GM20000 (cell line): ENCODE data around the gene U2AF2.

Experiments
- DNase-seq: peaks from one replicate; pipeline ENCODE4 v3.0.0; 2012; ENCODE audit warnings: low spot score
- CTCF ChIP-seq: IDR thresholded peaks from 2 replicates; pipeline ENCODE4 v1.5.1; 2012; ENCODE audit warnings: mild to moderate bottlenecking, control low read depth; ENCODE audit errors: extremely low read depth, missing control alignments

Gene U2AF2

GRCh38 chr19:55644842-55645511, 9.9 kb upstream of the U2AF2 start:
- no peak for DNase-seq
- TF ChIP-seq CTCF: no peak

GRCh38 chr19:55645512-55645881, 9.3 kb upstream of the U2AF2 start:
- TF ChIP-seq CTCF: no peak
- DNase-seq: no peak

GRCh38 chr19:55646889-55647731, 7.7 kb upstream of the U2AF2 start:
- TF ChIP-seq CTCF: no peak

GRCh38 chr19:55647732-55648584, 6.9 kb upstream of the U2AF2 start, which contains the start of gene CCDC106:
CCDC106 (plus strand) TSS chr19:55648212; CDS start chr19:55649047, 835 bp downstream.
- TF ChIP-seq CTCF: no peak
- DNase-seq: peak; percentile 74

More at GRCh38 chr19:55646889-55647731, 7.7 kb upstream of the U2AF2 start:
- no peak for DNase-seq

- DNase-seq: no peak
- no peak for TF ChIP-seq CTCF
Observed at GRCh38 chr19:55648585-55649267, 6.1 kb upstream of the U2AF2 start.

GRCh38 chr19:55649268-55650125, 5.3 kb upstream of the U2AF2 start:
- no peak for DNase-seq
- TF ChIP-seq CTCF: no peak
